Common myeloid progenitor, CD34-positive (primary cell): Measurements from ENCODE around the gene MAPKAPK5.
"Not testable (repeated sequence)": the region's sequence is repeated elsewhere in the genome, so short reads cannot be mapped to it uniquely, and the experiment has no call there.

Experiments
- CTCF ChIA-PET: fragments of 350-600 bp; sonication (Branson Sonifier 250); formaldehyde crosslinking; loops from one replicate; lab custom pipeline; 2021; ENCODE audit warnings: antibody characterized with exemption; lab: Charles Lee
- POLR2A ChIA-PET: fragments of 350-600 bp; sonication (Branson Sonifier 250); formaldehyde crosslinking; loops from one replicate; lab custom pipeline; 2021; ENCODE audit warnings: antibody characterized with exemption; lab: Charles Lee
- DNase-seq, 3 donors: peaks; one replicate each; pipeline versions ENCODE4 v3.0.0 to v3.0.0-alpha.2; 2013
- H3K27ac ChIP-seq, 2 experiments: 1 replicate in 1 of 2; 2 replicates in 1 of 2; pipeline ENCODE4 v1.7.0; 2013; ENCODE audit warnings: inconsistent platforms in 2 of 2, low read length in 2 of 2, mild to moderate bottlenecking in 2 of 2, low read depth in 1 of 2, moderate library complexity in 1 of 2; ENCODE audit not compliant: severe bottlenecking in 2 of 2, insufficient read depth in 1 of 2, poor library complexity in 1 of 2
- H3K27me3 ChIP-seq, 5 experiments: replicated peaks in 2 of 5; 1 replicate in 3 of 5; 2 replicates in 2 of 5; pipeline versions ENCODE4 v1.6.1 to v1.7.0; 2013; ENCODE audit warnings: low read length in 4 of 5, mild to moderate bottlenecking in 2 of 5, moderate library complexity in 2 of 5, inconsistent platforms in 1 of 5; ENCODE audit not compliant: insufficient read depth in 5 of 5, control insufficient read depth in 4 of 5
- H3K36me3 ChIP-seq, 4 experiments: 1 replicate in 2 of 4; 2 replicates in 2 of 4; pipeline versions ENCODE4 v1.6.1 to v1.7.0; 2013; ENCODE audit warnings: low read length in 3 of 4, control low read depth in 1 of 4, mild to moderate bottlenecking in 1 of 4; ENCODE audit not compliant: control insufficient read depth in 4 of 4, insufficient read depth in 4 of 4
- H3K4me1 ChIP-seq, 4 experiments: 1 replicate in 3 of 4; 2 replicates in 1 of 4; pipeline versions ENCODE4 v1.6.1 to v1.7.1; 2013; ENCODE audit warnings: low read length in 3 of 4, mild to moderate bottlenecking in 3 of 4, control low read depth in 1 of 4, inconsistent platforms in 1 of 4, moderate library complexity in 1 of 4; ENCODE audit not compliant: control insufficient read depth in 4 of 4, insufficient read depth in 4 of 4; ENCODE audit errors: control extremely low read depth in 1 of 4
- H3K4me3 ChIP-seq, 7 experiments: 1 replicate in 4 of 7; 2 replicates in 3 of 7; pipeline versions ENCODE4 v1.5.1 to v1.7.0; 2013; ENCODE audit warnings: mild to moderate bottlenecking in 7 of 7, low read length in 6 of 7, moderate library complexity in 6 of 7, inconsistent platforms in 2 of 7, low read depth in 2 of 7, control low read depth in 1 of 7; ENCODE audit not compliant: insufficient read depth in 4 of 7, control insufficient read depth in 1 of 7; ENCODE audit errors: extremely low read depth in 1 of 7
- H3K9me3 ChIP-seq, 5 experiments: 1 replicate in 4 of 5; 2 replicates in 1 of 5; pipeline versions ENCODE4 v1.6.1 to v1.7.1; 2013; ENCODE audit warnings: low read length in 4 of 5, mild to moderate bottlenecking in 2 of 5, inconsistent platforms in 1 of 5, low read depth in 1 of 5, moderate library complexity in 1 of 5; ENCODE audit not compliant: control insufficient read depth in 4 of 5, insufficient read depth in 2 of 5; ENCODE audit errors: control extremely low read depth in 1 of 5
- WGBS: methylation state at CpG from one replicate; pipeline ENCODE4 v1.1.5; 2013; ENCODE audit not compliant: insufficient coverage; 5-methylcytosine and 5-hydroxymethylcytosine counted together

Gene MAPKAPK5

GRCh38 chr12:111806304-111806703 is 35.7 kb upstream of the MAPKAPK5 start:
- ChIA-PET POLR2A (no interaction called here), CTCF (interaction anchor here (0.8 to 2.1 kb wide), 3 partner anchors 35 to 52 kb away, joined by 3 to 8 read pairs (median 3); no protein-coding TSS in a partner anchor)
- no CpG with 5 or more reads among the region's 4 CpGs for WGBS

GRCh38 chr12:111807232-111807631 is 34.8 kb upstream of the MAPKAPK5 start:
- peaks cover 11 to 53% (median 17%) of the 10 kb centered on the region in 4 experiments for H3K36me3 ChIP-seq
- H3K4me1 ChIP-seq, result no peaks in the 10 kb centered on the region
- ChIA-PET CTCF (interaction anchor here (0.7 to 2.1 kb wide), 3 partner anchors 36 to 54 kb away, joined by 3 to 8 read pairs (median 3); no protein-coding TSS in a partner anchor), POLR2A (interaction anchor here (0.7 kb wide), 1 partner anchor 54 kb away, joined by 3 read pairs; no protein-coding TSS in a partner anchor)
- DNase-seq, result no peak
- no peaks in the 10 kb centered on the region for H3K9me3 ChIP-seq
- no peak overlapping the region for H3K27ac ChIP-seq
- WGBS, result 100% methylated on average over 7 of the region's 7 CpGs
- H3K4me3 ChIP-seq, result no peak overlapping the region
- H3K27me3 ChIP-seq, result no peaks in the 10 kb centered on the region

More at GRCh38 chr12:111806304-111806703, 35.7 kb upstream of the MAPKAPK5 start:
- Histone ChIP-seq H3K36me3 (peaks cover 11 to 54% (median 19%) of the 10 kb centered on the region in 4 experiments), H3K4me3 (no peak overlapping the region), H3K27ac (no peak overlapping the region), H3K27me3 (no peaks in the 10 kb centered on the region), H3K4me1 (no peaks in the 10 kb centered on the region), H3K9me3 (no peaks in the 10 kb centered on the region)
- DNase-seq, result no peak

- POLR2A ChIA-PET, result interaction anchor here (0.6 kb wide), 1 partner anchor 133 kb away, joined by 5 read pairs; no protein-coding TSS in a partner anchor
- no peaks in the 10 kb centered on the region for H3K4me1 ChIP-seq
- H3K27ac ChIP-seq, result no peak overlapping the region
- no peak overlapping the region for H3K4me3 ChIP-seq
- WGBS, result 18% methylated on average over 6 of the region's 13 CpGs
- no peaks in the 10 kb centered on the region for H3K27me3 ChIP-seq
- H3K36me3 ChIP-seq, result peaks cover 5 to 23% (median 7%) of the 10 kb centered on the region in 4 experiments
- CTCF ChIA-PET, result interaction anchor here (0.6 to 7.3 kb wide), 25 partner anchors 10 to 253 kb away, joined by 3 to 77 read pairs (median 4); partner anchors contain the start of gene MAPKAPK5
- H3K9me3 ChIP-seq, result peaks cover 0 to 2% (median 0%) of the 10 kb centered on the region in 5 experiments
- DNase-seq, result peak; percentile 79 to 88 (median 85)
Measured at GRCh38 chr12:111812881-111813741, 28.9 kb upstream of the MAPKAPK5 start.

GRCh38 chr12:111816065-111816615 is 25.9 kb upstream of the MAPKAPK5 start:
- Histone ChIP-seq H3K4me1 (no peaks in the 10 kb centered on the region), H3K9me3 (peaks cover 0 to 2% (median 0%) of the 10 kb centered on the region in 5 experiments), H3K36me3 (no peaks in the 10 kb centered on the region), H3K4me3 (no peak overlapping the region), H3K27ac (no peak overlapping the region), H3K27me3 (no peaks in the 10 kb centered on the region)
- ChIA-PET POLR2A (no interaction called here), CTCF (interaction anchor here (3.9 to 7.3 kb wide), 2 partner anchors 11 to 63 kb away, joined by 19 to 77 read pairs; no protein-coding TSS in a partner anchor)
- no peak for DNase-seq
- WGBS, result 97% methylated on average over 6 of the region's 6 CpGs

GRCh38 chr12:111816898-111817297 is 25.1 kb upstream of the MAPKAPK5 start:
- H3K4me1 ChIP-seq, H3K36me3 ChIP-seq, H3K27ac ChIP-seq, H3K9me3 ChIP-seq, H3K27me3 ChIP-seq, DNase-seq, POLR2A ChIA-PET, H3K4me3 ChIP-seq: not testable (repeated sequence)
- CTCF ChIA-PET, result interaction anchor here (3.9 to 7.3 kb wide), 2 partner anchors 10 to 64 kb away, joined by 19 to 77 read pairs; no protein-coding TSS in a partner anchor
- WGBS, result 100% methylated on average over 3 of the region's 3 CpGs

GRCh38 chr12:111818340-111818739 is 23.7 kb upstream of the MAPKAPK5 start:
- H3K36me3 ChIP-seq, result no peaks in the 10 kb centered on the region
- POLR2A ChIA-PET, result no interaction called here
- H3K9me3 ChIP-seq, result peaks cover 0 to 2% (median 0%) of the 10 kb centered on the region in 5 experiments
- WGBS, result 95% methylated on average over 6 of the region's 8 CpGs
- no peak overlapping the region for H3K4me3 ChIP-seq
- H3K4me1 ChIP-seq, result no peaks in the 10 kb centered on the region
- H3K27ac ChIP-seq, result no peak overlapping the region
- CTCF ChIA-PET, result interaction anchor here (3.9 to 7.3 kb wide), 2 partner anchors 9 to 65 kb away, joined by 19 to 77 read pairs; no protein-coding TSS in a partner anchor
- no peak for DNase-seq
- no peaks in the 10 kb centered on the region for H3K27me3 ChIP-seq
